ACHN (cell line): ENCODE data around the gene GPA33.

ENCODE experiments used
- DNase-seq: peaks from one replicate; pipeline ENCODE4 v3.0.0-alpha.2; 2015
- in situ Hi-C: cut with HindIII; loops from 2 replicates; pipeline ENCODE4 v1.10.0; 2017; ENCODE audit warnings: low sequenced_read_pairs, low pct_ligation_motif_present, low pct_unique_long_range_greater_than_20kb

Gene GPA33

GRCh38 chr1:167022384-167022783 lies 67.8 kb downstream of the GPA33 start:
- in situ Hi-C loops: no loop called here
- no peak for DNase-seq

GRCh38 chr1:167016100-167016750 lies 74.0 kb downstream of the GPA33 start:
- in situ Hi-C loops: no loop called here
- no peak for DNase-seq

GRCh38 chr1:167013108-167013929 lies 76.9 kb downstream of the GPA33 start:
- DNase-seq: no peak
- in situ Hi-C loops: no loop called here

- in situ Hi-C loops: no loop called here
- DNase-seq: no peak
Measured at GRCh38 chr1:167012570-167012969, 77.6 kb downstream of the GPA33 start.

GRCh38 chr1:167011560-167012191 lies 78.5 kb downstream of the GPA33 start:
- in situ Hi-C loops: no loop called here
- DNase-seq: no peak

GRCh38 chr1:167003711-167004110 lies 86.5 kb downstream of the GPA33 start:
- DNase-seq: peak; percentile 70
- in situ Hi-C loops: no loop called here
